ENCODE data around the gene MT1B.
"Not testable (repeated sequence)": the region's sequence is repeated elsewhere in the genome, so short reads cannot be mapped to it uniquely, and the experiment has no call there.

Gene MT1B

DNA sequence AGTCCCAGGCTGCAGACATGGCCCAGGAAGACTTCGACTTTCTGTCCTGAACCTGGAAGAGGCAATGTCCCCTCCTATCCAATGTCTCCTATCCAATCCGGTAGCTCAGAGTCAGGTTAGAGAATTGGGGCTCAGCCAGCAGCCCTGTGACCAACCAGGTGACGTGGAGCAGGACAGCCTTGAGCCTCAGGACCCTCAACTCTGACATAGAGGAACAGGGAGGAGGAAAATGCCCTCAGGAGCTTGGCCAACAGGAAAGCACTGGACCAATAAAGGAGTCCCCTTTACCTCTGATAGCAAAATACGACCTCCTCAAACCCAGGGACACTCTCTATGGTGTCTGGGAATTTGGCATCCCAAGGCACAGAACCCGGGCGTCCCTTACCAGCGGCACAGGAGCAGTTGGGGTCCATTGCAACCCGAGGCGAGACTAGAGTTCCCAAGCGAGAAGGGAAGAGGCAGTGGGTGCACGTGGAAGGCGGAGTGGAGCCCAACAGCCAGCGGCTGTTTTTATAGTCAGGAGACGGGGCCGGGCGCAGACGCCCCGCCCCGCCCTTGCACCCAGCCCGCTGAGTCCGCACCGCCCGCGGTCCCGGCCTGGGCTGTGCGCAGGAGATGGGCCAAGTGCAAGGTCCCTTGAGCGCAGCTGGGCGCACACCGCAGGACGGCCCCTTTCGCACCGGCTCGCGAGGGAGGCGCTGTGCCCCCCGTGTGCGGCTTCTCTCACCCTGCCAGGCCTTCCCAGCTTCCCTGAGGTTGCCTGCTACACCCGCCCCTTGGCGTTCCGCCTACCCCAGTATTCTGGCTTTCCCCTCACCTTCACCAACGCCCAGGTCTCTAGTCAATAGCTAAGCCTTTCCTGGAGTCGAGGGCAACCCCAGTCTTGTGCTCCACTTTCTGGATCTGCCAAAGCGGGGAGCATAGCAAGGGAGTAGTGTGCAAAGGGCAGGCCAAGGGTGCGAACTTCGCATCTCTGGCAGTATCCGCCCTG is 16.2 kb downstream of the MT1B start, which contains the start of gene MT1G:
TSS of gene MT1G (minus strand) at position 485 of the 991 bp plus-strand sequence. CDS start at position 413, 72 bp downstream.
- DNase-seq (ENCODE audit: low read depth), result peak; percentile 55

DNA sequence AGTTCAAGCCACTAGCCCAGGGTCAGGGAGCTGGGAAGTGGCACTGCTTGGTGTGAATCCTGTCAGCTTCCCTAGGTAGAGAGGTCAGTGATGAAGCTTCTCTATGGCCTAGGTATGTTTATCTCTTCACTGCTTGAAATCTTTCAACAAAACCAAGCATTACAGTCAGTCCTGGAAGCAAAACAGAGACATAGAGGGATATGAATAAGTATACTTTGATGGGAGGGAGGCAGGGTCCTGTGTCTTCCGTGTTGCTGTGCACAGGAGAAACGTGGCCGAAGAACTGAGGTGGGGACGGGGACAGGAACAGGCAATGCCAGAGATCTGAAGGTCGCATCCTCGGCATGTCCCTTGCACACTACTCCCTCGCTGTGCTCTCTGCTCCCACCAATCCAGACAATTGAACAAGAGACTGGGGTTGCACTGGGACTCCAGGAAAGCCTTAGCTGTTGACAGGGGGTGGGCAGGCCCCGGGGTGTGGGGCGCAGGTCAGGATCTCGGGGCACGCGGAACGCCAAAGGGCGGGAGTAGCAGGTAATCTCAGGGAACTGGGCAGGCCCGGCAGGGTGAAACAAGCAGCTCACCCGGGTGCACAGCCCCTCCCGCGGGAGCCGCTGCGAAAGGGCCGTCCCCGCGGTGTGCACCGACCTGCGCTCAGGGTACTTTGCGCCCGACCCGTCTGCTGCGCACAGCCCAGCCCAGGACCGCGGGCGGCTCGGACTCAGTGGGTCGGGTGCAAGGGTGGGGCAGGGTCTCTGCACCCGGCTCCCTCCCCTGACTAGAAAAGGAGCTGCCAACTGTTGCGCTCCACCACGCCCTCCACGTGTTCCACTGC is 17.5 kb downstream of the MT1B start, which contains the start of gene MT1H:
TSS of gene MT1H (plus strand) at position 810 of the 835 bp plus-strand sequence. CDS start 71 bp downstream, outside the sequence.
- no peak for DNase-seq (ENCODE audit: low read depth)

DNA sequence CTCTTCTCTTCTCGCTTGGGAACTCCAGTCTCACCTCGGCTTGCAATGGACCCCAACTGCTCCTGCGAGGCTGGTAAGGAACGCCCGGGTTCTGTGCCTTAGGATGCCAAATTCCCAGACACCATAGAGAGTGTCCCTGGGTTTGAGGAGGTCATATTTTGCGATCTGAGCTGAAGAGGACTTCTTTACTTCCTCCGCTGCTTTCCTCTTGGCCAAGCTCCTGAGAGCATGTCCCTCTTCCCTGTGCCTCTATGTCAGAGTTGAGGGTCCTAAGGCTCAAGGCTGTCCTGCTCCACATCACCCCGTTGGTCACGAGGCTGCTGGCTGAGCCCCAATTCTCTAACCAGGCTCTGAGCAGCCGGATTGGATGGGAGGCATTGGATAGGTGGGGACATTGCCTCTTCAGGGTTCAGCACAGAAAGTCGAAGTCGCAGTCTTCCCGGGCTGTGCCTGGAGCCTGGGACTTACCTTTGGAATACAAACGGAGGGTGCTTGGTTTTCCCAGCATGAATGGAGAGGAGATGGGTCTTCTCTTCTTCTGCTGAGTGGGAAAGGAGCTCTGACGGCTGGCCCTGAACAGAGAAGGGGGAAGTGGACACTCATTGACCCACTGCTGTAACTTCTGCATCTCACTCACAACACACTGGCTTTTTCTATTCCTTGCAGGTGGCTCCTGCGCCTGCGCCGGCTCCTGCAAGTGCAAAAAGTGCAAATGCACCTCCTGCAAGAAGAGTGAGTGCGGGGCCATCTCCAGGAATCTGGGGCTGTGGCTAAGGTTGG is 18.3 kb downstream of the MT1B start:
- DNase-seq (ENCODE audit: low read depth), result no peak

DNA sequence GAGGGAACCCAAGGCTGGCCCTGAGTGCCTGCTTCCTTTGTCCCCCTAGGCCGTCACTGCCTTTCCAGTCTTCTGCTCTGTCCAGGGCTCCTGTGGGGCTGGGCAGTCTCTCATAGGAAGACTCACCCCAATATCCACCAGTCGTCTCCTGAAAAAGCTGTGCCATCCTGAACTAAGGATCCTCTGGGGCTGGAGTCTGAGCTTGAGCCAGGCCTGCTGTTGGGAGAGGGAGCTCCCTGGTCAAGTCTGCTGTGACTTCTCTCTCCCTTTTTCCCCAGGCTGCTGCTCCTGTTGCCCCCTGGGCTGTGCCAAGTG is 18.9 kb downstream of the MT1B start:
- no peak for DNase-seq (ENCODE audit: low read depth)

DNA sequence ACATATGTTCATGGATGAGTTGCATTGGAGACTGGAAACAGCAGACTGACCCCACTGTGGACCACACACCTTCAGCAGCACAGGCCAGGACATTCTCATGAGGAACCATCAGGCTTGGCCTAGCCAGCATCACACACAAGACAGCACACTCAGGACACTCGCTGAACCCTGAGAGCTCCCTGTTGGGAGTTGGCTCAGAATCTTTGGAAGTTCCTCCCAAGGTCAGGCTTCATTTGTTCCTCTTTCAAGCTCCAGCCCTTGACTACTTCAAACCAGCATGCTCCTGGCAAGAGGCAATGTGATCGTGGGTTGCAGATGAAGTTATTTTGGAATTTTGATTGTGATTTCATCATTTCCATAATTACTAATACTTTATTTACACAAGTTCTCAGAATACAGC is 20.0 kb downstream of the MT1B start:
- DNase-seq (ENCODE audit: low read depth), result not testable (repeated sequence)

DNA sequence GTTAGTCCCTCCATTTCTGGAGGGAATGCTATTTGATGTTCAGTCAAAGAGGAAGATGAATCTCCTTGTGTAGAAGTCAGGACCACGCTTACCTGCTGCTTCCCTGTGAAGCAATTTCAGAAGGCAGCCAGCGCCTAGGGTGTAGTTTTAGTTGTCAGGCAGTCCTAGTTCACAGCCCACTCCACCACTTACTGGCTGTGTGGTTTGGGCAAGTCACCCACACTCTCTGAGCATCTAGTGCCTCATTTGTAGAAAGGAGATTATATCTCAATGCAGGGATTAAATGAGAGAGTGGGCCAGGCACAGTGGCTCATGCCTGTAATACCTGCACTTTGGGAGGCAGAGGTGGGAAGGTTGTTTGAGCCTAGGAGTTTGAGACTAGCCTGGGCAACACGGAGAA is 20.5 kb downstream of the MT1B start:
- not testable (repeated sequence) for DNase-seq (ENCODE audit: low read depth)

DNA sequence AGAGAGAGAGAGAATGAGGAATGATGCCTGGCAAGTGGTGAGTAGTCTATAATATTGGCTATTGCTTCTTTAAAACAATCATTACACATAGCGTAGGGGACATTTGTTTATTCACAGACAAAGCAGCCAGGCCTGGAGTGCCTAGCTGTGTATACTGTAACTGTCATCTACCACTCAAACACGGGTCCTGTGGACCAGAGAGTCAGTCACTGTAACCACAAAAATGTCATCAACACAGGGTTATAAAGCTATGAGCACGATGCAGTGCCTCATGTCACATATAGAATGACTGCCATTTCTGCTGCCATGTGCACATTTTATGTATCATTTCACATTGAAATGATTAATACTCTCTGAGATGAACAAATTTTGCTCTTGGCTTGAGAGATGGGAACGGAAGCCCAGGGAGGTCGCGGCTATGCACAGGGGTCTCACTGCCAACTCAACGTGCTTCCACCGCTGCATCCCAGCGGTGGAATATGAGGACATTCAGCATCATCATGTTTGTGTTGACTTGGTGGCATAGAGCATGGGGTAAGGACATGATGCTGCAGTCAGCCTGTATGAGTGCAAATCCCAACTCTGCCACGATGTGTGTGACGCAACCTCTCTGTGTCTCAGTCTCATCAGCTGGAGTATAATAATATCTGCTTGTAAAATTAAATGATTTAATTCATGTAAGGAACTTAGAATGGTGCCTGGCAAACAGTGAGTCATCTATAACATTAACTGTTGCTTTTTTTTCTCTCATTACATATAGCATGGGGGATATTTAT is 21.3 kb downstream of the MT1B start:
- no peak for DNase-seq (ENCODE audit: low read depth)

DNA sequence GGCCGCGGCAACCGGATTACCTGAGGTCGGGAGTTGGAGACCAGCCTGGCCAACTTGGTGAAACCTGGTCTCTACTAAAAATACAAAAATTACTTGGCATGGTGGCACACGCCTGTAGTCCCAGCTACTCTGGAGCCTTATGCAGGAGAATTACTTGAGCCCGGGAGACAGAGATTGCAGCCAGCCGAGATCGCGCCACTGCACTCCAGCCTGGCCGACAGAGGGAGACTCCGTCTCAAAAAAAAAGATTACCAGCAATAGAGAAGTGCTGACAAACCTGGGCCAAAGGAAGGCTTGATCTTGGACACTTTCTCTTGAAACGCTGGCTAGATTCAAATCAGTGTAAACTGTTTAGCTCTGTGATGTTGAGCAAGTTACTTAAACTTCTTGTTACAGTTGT is 22.2 kb downstream of the MT1B start:
- peak; percentile 41 for DNase-seq (ENCODE audit: low read depth)

DNA sequence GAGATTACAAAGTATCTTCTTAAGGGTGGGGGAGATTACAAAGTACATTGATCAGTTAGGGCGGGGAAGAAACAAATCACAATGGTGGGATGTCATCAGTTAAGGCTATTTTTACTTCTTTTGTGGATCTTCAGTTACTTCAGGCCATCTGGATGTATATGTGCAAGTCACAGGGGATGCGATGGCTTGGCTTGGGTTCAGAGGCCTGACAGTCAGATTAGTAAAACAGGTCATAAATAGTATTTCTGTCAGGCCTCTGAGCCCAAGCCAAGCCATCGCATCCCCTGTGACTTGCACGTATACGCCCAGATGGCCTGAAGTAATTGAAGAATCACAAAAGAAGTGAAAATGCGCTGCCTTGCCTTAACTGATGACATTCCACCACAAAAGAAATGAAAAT is 22.9 kb downstream of the MT1B start:
- not testable (repeated sequence) for DNase-seq (ENCODE audit: low read depth)

DNA sequence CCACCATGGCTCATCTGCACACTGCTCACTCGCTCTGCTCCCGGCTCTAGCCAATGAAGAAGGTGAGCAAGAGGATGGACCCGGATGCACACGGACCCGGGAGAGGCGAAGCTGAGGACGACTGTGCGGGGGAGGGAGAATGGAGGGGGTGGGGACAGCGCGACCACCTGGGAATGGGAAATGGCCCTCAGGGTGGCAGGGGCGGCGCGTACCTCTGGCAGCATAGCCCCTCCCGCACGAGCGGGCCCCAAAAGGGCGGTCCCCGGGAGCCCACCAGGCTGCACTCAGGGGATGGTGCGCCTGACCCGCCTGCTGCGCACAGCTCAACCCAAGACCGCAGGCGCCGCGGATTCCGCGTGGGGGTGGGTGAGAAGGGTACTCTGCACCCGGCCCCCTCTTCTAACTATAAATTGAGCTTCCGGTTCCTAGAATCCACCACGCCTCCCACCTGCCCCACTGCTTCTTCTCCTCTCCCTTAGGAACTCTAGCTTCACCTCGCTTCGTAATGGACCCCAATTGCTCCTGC is 24.1 kb downstream of the MT1B start:
- no peak for DNase-seq (ENCODE audit: low read depth)

DNA sequence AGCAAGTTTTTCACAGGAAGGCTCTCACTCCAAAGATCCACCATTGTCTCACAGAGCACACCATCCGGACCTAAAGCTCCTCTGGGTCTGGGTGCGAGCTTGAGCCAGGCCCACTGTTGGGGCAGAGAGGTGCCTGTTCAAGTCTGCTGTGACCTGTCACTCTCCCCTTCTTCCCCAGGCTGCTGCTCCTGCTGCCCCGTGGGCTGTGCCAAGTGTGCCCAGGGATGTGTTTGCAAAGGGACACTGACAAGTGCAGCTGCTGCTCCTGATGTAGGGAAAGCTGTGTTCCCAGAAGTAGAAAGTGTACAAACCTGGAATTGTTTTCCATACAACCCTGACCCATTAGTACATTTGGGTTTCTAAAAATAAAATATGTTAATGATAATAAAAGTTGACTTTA is 25.8 kb downstream of the MT1B start:
- no peak for DNase-seq (ENCODE audit: low read depth)

DNA sequence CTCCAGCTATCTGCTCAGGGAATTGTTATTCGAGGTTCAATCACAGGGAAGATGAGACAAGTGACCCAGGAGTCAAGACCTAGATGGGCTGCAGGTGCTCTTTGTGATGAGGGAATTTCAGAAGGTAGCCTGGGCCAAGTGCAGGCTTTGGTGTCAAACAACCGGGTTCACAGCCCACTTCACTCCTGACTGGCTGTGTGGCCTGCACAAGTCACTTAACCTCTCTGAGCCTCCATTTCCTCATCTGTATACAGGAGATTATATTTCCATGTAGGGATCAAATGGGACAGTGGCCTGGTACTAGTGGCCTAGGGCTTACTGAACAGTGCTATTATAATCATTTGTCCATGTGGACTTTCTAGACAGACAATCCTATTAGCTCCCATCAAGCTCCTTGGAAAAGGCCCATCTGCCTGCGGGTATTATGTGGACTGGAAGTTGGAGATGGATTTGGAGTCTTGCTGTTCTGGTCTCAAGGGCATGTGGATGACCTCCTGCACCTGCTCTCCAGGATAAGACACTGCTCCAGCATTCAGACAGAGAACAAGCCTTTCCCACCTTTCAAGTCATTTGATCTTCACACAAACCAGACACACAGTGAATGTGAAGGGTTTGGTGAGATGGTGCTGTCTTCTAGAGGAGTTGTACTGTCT is 27.5 kb downstream of the MT1B start:
- no peak for DNase-seq (ENCODE audit: low read depth)

DNA sequence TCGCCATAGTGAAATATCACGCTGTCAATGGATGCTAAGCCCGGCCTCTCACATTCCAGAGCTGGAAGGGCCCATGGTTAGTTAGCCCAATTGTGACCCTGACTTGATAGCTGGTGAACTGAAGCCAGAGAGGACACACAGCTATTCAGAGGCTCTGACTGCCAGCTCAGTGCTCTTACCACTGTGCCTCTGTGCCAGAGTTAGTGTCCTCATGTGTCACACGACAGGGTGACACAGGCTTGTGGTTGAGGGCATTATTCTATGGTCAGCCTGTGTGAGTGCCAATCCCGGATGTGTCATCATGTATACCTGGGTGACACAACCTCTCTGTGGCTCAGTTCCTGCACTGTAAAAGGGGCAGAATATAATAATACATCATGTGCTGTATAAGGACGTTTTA is 28.1 kb downstream of the MT1B start:
- no peak for DNase-seq (ENCODE audit: low read depth)

DNA sequence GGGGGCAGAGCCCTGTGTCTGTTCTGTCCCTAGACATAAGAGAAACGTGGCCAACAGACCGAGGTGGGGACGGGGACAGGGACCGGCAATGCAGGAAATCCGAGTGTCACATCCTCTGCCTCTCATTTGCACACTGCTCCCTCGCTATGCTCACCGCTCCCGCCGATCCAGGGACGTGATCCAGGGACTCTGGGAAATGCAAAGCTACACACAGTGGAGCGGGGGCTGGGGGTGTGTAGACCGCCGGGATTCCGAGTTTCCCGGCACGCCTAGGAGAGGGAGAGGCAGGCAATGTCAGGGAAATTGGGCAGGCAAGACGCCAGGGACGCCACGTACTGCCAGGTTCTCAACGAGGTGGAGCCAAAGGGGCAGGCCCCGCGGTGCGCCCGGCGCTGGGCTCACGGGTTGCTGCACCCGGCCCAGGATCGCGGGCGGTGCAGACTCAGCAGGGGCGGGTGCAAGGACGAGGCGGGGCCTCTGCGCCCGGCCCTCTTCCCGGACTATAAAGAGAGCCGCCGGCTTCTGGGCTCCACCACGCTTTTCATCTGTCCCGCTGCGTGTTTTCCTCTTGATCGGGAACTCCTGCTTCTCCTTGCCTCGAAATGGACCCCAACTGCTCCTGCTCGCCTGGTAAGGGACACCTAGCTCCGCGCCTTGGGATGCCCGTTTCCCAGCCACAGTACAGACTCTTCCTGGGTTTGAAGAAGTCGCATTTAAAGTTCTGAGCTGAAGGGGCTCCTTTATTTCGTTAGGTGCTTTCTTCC is 30.4 kb downstream of the MT1B start, which contains the start of gene MT1X:
TSS of gene MT1X (plus strand) at position 532 of the 764 bp plus-strand sequence. CDS start at position 603, 71 bp downstream.
- peak; percentile 91 for DNase-seq (ENCODE audit: low read depth)

DNA sequence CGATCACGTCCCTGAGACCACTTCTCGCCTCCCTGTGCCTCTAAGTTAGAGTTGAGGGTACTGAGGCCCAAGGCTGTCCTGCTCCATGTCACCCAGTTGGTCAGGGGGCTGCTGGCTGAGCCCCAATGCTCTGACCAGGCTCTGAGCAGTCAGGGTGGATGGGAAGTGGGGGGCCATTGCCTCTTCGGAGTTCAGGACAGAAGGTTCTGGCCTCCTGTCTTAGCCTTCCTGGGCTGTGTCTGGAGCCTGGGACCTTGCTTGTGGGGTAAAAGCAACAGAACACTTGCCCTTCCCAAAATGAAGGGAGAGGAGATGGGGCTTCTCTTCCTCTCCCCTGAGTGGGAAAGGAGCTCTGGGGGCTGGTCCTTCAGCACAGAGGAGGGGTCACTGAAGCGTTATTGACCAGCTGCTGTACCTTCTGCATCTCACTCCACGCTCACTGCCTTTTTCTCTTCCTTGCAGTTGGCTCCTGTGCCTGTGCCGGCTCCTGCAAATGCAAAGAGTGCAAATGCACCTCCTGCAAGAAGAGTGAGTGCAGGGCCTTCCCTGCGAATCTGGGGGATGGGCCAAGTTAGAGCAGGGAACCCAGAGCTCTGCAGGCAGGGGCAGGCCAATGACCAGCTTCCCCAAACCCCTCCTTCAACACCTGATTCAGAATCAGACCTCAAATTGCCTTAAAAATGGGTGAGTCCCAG is 31.2 kb downstream of the MT1B start:
- DNase-seq (ENCODE audit: low read depth), result no peak

DNA sequence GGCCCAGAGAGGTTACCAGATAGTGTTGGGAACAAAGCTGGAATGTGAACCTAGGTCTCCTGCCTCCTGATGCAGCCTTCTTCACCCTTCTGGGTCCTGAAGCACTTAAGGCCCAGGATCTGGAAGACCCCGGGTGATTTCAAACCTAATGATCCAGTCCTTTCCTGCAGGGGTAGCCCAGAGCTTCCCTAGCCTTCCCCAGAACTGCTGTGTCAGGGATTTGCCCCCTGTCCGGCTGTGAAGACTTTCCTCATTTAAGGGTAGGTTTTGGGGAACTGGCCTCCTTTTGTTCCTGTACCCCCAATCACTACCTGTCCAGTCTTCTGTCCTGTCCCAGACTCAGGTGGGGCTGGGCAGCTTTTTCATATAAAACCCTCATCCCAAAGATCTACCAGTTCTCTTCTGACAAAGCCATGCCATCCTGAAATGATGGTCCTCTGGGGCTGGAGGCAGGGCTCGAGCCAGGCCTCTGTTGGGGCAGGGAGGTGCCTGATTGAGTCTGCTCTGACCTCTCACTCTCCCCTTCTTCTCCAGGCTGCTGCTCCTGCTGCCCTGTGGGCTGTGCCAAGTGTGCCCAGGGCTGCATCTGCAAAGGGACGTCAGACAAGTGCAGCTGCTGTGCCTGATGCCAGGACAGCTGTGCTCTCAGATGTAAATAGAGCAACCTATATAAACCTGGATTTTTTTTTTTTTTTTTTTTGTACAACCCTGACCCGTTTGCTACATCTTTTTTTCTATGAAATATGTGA is 31.9 kb downstream of the MT1B start:
- DNase-seq (ENCODE audit: low read depth), result no peak

DNA sequence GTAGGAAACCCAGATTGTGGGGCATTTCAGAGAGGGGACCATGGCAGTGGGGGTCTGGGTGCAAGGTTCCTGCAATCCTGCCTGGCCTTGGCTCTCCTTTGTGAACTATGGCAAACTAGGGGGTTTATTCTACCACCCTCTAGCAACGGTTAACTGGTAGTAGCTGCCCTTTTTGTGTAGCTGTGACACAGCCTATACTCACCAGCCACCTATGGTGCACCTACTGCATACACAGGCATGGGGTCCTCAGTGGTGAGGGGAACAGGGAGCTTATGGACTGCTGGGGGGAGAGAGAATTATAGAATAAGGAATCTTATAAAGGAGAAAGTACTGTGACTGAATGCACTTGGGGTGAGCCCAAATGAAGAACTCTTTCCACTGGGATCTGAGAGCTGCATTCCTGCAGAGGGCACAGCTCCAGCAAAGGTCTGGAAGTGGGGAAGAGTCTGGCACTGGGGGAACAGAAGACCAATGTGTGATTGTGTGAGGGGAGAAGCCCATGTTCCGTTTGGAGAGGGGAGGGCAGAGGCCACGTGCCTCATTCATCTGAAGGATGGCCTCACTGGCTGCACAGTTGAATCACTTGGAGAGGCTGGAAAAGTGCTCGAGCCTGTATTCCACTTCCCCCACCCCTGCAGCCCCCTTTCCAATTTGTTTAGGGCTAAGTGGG is 32.7 kb downstream of the MT1B start:
- no peak for DNase-seq (ENCODE audit: low read depth)

Data from EH (cell line).